GM23248 (cell line): ENCODE data around the gene RUFY1.
"Not testable (repeated sequence)": the region's sequence is repeated elsewhere in the genome, so short reads cannot be mapped to it uniquely, and the experiment has no call there.

Experiments
- EZH2 ChIP-seq: fragments of 200-600 bp; sonication (generic); IDR thresholded peaks from 2 replicates; pipeline ENCODE4 v1.6.1; 2018; ENCODE audit warnings: antibody characterized with exemption, mild to moderate bottlenecking; ENCODE audit not compliant: insufficient read depth, poor library complexity, severe bottlenecking
- EZH2phosphoT487 ChIP-seq: fragments of 200-600 bp; sonication (generic); IDR thresholded peaks from 2 replicates; pipeline ENCODE4 v1.6.1; 2018; ENCODE audit warnings: antibody characterized with exemption, moderate library complexity, mild to moderate bottlenecking, low read depth; ENCODE audit not compliant: insufficient read depth

- not testable (repeated sequence) for TF ChIP-seq EZH2, EZH2phosphoT487
Observed at GRCh38 chr5:179639296-179639695, 88.9 kb downstream of the RUFY1 start.
